H1 (cell line): Measurements from ENCODE around the gene LY6G5C. TPM values are rescaled to one million over a fixed set of nuclear protein-coding genes. Genes with fewer than 3 reads are reported as not detected.

Experiments
- CHD7 ChIP-seq: fragments of 300-600 bp; sonication (generic); IDR thresholded peaks from 2 replicates; pipeline ENCODE4 v1.7.1; 2012; ENCODE audit warnings: low read length, moderate library complexity, mild to moderate bottlenecking, inconsistent platforms; ENCODE audit not compliant: insufficient replicate concordance
- HDAC6 ChIP-seq: IDR thresholded peaks from one replicate; pipeline ENCODE4 v1.7.1; 2012; ENCODE audit warnings: low read depth, mild to moderate bottlenecking, inconsistent platforms, low read length, moderate library complexity
- RBBP5 ChIP-seq: IDR thresholded peaks from 2 replicates; pipeline ENCODE4 v1.7.1; 2012; ENCODE audit warnings: low read depth, mild to moderate bottlenecking, inconsistent platforms, low read length, moderate library complexity, borderline replicate concordance
- polyA plus RNA-seq, 7 experiments: library from polyadenylated mRNA; depleted of rRNA in 3 of 7; stranded (reverse) in 5 of 7; unstranded in 2 of 7; fragments of >200 nt in 5 of 7; fragments of 200-250 nt in 2 of 7; gene quantifications; 1 replicate in 5 of 7; 2 replicates in 1 of 7; 4 replicates in 1 of 7; pipeline versions ENCODE4 v1.2.1 to v1.2.3, GENCODE V29; 2011 to 2013; ENCODE audit warnings: missing spikeins in 2 of 7, mixed read lengths in 2 of 7
- total RNA-seq: library from RNA; stranded (reverse); fragmentation: NEBNext Ultra II Directional; extraction: Animal tissue kit (Norgen Biotek cat#: 25700); gene quantifications from 2 replicates; pipeline ENCODE4 v1.2.1, GENCODE V29; 2021

The LY6G5C gene
- total and polyA plus RNA-seq, 2 of the 8 experiments (the other 6 are each of a cell fraction or from before 2014, with no cell fraction given) = 1.1 to 1.8 TPM

DNA sequence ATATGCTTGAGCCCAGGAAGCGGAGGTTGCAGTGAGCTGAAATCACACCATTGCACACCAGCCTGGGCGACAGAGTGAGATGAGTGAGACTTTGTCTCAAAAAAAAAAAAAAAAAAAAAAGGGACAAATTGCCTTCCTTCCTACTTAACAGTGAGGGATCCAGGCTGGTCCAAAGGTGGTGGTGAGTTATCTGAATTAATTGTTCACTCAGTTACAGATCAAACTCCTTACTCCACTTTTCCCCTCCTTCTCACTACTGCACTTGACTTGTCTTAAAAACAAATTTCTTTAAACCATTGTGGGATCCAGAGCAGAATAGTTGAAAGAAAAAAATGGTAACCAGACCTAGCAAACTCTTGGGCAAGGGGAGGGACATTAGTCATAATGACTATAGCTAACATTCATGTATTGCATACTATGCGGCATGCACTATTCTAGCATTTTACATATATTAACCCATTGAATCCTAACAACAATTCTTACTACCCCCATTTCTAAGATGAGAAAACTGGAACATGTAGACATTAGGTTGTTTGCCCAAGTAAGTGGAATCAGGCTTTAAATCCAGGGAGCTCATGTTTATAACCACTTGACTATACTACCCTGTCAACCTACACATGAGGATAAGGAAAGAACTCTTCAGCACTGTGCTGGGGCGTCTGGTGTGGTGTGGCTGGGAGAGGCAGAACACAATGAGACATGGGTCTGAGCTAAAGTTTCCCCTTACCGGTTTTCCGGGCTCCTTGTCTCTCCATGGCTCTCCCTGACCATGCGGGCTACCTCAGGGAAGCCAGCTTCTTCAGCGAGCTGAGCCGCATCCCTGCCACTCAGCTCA is 17.5 kb downstream of the LY6G5C start (continued):
- TF ChIP-seq HDAC6 (no peak), CHD7 (no peak), RBBP5 (no peak)
